NT2/D1 (cell line): ENCODE results near the gene OR8A1.

Experiments used
- DNase-seq: peaks from one replicate; pipeline ENCODE4 v3.0.0-alpha.2; 2011; ENCODE audit warnings: low read depth, low spot score
- H3K27me3 ChIP-seq: 2 replicates; pipeline ENCODE4 v1.6.0; 2011; ENCODE audit warnings: mild to moderate bottlenecking; ENCODE audit not compliant: insufficient read length, insufficient read depth
- H3K36me3 ChIP-seq: 2 replicates; pipeline ENCODE4 v1.6.1; 2011; ENCODE audit warnings: mild to moderate bottlenecking, low read length, mixed read lengths; ENCODE audit not compliant: insufficient read depth, insufficient read length
- H3K4me1 ChIP-seq: 2 replicates; pipeline ENCODE4 v1.5.1; 2011; ENCODE audit not compliant: insufficient read depth, insufficient read length
- H3K4me3 ChIP-seq: 2 replicates; pipeline ENCODE4 v1.5.1; 2011; ENCODE audit warnings: low read depth; ENCODE audit not compliant: insufficient read length
- H3K9ac ChIP-seq: 2 replicates; pipeline ENCODE4 v1.6.0; 2011; ENCODE audit warnings: low read depth; ENCODE audit not compliant: insufficient read length
- H3K9me3 ChIP-seq: 2 replicates; pipeline ENCODE4 v1.5.1; 2011; ENCODE audit warnings: mild to moderate bottlenecking, low read length; ENCODE audit not compliant: insufficient read depth
- SUZ12 ChIP-seq: IDR thresholded peaks from 2 replicates; pipeline ENCODE4 v1.6.1; 2011; ENCODE audit not compliant: insufficient read length, insufficient read depth; ENCODE audit errors: extremely low read depth
- YY1 ChIP-seq: IDR thresholded peaks from 2 replicates; pipeline ENCODE4 v1.6.1; 2011; ENCODE audit not compliant: insufficient read length, insufficient read depth
- ZNF274 ChIP-seq: IDR thresholded peaks from 2 replicates; pipeline ENCODE4 v1.6.1; 2011; ENCODE audit warnings: mild to moderate bottlenecking, low read depth, low read length

The OR8A1 gene

GRCh38 chr11:124578761-124579160 is 9.0 kb downstream of the OR8A1 start:
- no peak overlapping the region for H3K9ac ChIP-seq
- H3K4me3 ChIP-seq = no peak overlapping the region
- DNase-seq = no peak
- no peaks in the 10 kb centered on the region for H3K9me3 ChIP-seq
- H3K27me3 ChIP-seq = no peaks in the 10 kb centered on the region
- H3K4me1 ChIP-seq = no peaks in the 10 kb centered on the region
- no peak for TF ChIP-seq SUZ12
- TF ChIP-seq ZNF274 = no peak
- no peak for TF ChIP-seq YY1
- no peaks in the 10 kb centered on the region for H3K36me3 ChIP-seq

DNA sequence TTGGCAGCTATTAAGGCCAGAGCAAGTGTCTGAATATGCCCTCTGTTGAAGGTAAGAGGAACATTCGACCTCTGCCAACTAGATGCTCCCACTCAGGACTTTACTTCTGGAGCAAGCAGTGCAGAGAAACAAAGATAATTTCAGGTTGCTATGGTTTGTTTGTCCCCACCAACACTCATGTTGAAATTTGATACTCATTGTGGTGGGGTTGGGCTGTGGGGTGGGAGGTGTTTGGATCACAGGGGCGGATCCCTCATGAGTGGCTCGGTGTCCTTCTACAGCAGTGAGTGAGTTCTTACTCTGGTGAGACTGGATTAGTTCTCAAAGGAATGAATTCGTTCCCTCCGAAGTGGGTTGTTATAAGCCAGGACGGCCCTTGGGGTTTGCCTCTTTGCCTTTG is 12.0 kb downstream of the OR8A1 start:
- H3K9me3 ChIP-seq = no peaks in the 10 kb centered on the region
- no peak overlapping the region for H3K4me3 ChIP-seq
- no peaks in the 10 kb centered on the region for H3K36me3 ChIP-seq
- H3K9ac ChIP-seq = no peak overlapping the region
- no peaks in the 10 kb centered on the region for H3K27me3 ChIP-seq
- DNase-seq = no peak
- no peaks in the 10 kb centered on the region for H3K4me1 ChIP-seq
- no peak for TF ChIP-seq ZNF274
- no peak for TF ChIP-seq YY1
- no peak for TF ChIP-seq SUZ12

DNA sequence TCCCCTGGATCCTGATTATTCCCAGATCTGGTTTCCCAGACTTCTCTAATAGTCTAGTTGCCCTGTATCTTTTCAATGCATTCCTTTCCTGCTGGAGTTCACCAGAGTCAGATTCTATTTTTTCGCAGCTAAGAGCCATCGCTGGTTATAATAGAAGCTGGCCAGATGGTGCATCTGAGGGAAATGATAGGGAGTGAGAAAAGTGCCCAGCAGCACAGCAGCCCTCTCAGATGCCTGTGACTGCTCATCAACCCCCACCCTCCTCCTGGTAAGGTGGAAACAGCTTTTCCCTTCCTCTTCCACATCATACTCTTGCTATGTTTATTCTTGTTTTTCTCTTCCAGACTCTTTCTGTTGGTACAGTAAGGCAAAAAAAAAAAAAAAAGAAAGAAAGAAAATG is 12.8 kb downstream of the OR8A1 start:
- Histone ChIP-seq H3K4me3 (no peak overlapping the region), H3K9ac (no peak overlapping the region), H3K27me3 (no peaks in the 10 kb centered on the region), H3K9me3 (no peaks in the 10 kb centered on the region), H3K4me1 (no peaks in the 10 kb centered on the region), H3K36me3 (no peaks in the 10 kb centered on the region)
- DNase-seq = no peak
- TF ChIP-seq SUZ12 (no peak), YY1 (no peak), ZNF274 (no peak)

- TF ChIP-seq ZNF274 = no peak
- no peak for TF ChIP-seq SUZ12
- no peak for TF ChIP-seq YY1
- Histone ChIP-seq H3K4me3 (no peak overlapping the region), H3K9ac (no peak overlapping the region), H3K4me1 (no peaks in the 10 kb centered on the region), H3K27me3 (no peaks in the 10 kb centered on the region), H3K36me3 (no peaks in the 10 kb centered on the region), H3K9me3 (no peaks in the 10 kb centered on the region)
- no peak for DNase-seq
Observed at GRCh38 chr11:124583781-124584180, 14.0 kb downstream of the OR8A1 start.

DNA sequence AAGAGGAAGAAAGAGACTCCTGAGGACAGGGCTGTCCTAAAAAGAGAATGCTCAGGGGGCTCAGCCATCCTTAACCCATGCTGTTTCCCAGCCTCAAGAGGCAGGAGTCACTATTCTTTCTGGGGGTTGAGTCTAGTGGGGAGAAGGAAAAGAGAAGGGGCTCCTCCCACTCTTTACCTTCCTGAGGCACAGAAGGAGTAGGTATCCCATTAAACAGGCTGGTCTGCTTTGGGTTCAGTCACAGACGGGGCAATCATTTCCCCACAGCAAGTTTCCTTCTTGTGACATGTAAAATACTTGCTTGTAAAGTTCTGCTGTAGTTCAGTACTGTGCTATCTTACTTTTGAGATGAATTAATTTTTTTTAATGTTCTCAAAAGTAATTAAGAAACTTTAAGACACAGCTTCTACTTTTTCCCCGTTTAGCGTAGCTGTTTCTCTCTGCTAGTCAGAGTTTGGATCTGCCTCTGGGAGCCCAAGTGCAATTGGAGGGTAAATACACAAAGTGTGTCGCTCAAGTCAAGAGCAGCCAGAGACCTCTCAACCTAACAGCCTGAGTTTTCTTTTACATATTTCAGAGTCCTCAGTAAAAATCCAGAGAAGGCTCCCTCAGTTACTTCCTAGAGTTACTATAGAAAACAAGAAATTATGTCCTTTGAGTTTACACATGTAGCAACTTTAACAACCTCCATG is 15.0 kb downstream of the OR8A1 start:
- H3K9ac ChIP-seq = no peak overlapping the region
- H3K36me3 ChIP-seq = no peaks in the 10 kb centered on the region
- DNase-seq = no peak
- no peaks in the 10 kb centered on the region for H3K4me1 ChIP-seq
- no peaks in the 10 kb centered on the region for H3K27me3 ChIP-seq
- no peak overlapping the region for H3K4me3 ChIP-seq
- TF ChIP-seq ZNF274 = no peak
- TF ChIP-seq YY1 = no peak
- TF ChIP-seq SUZ12 = no peak
- H3K9me3 ChIP-seq = no peaks in the 10 kb centered on the region

- no peaks in the 10 kb centered on the region for H3K9me3 ChIP-seq
- TF ChIP-seq ZNF274 = no peak
- H3K27me3 ChIP-seq = no peaks in the 10 kb centered on the region
- H3K4me1 ChIP-seq = no peaks in the 10 kb centered on the region
- no peak overlapping the region for H3K9ac ChIP-seq
- H3K4me3 ChIP-seq = no peak overlapping the region
- peak; percentile 48 for DNase-seq
- no peaks in the 10 kb centered on the region for H3K36me3 ChIP-seq
Observed at GRCh38 chr11:124586238-124586860, 16.6 kb downstream of the OR8A1 start.

DNA sequence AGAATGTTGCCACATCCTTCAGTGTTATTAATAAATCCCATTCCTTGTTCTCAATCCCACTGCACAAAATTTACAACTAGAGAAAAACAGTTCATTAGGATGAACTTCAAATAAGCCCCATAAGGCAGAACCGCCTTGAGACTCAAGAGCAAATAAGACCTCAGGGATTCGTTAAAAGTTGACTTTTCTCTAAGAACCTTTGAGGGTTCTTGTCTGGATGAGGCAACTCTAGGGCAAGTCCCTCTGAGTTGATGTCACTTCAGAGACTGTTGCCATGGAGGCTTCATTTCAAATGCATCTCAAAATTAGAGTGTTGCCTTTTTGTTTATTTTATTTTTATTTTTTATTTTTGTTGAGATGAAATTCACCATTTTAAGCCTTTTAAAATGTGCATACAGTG is 21.6 kb downstream of the OR8A1 start:
- H3K4me1 ChIP-seq = no peaks in the 10 kb centered on the region
- no peaks in the 10 kb centered on the region for H3K36me3 ChIP-seq
- H3K4me3 ChIP-seq = no peak overlapping the region
- H3K9ac ChIP-seq = no peak overlapping the region
- H3K9me3 ChIP-seq = no peaks in the 10 kb centered on the region
- no peaks in the 10 kb centered on the region for H3K27me3 ChIP-seq
- no peak for TF ChIP-seq SUZ12
- TF ChIP-seq YY1 = no peak
- TF ChIP-seq ZNF274 = no peak
- no peak for DNase-seq

- Histone ChIP-seq H3K36me3 (no peaks in the 10 kb centered on the region), H3K9ac (no peak overlapping the region), H3K9me3 (no peaks in the 10 kb centered on the region), H3K4me3 (no peak overlapping the region), H3K4me1 (no peaks in the 10 kb centered on the region), H3K27me3 (no peaks in the 10 kb centered on the region)
- no peak for DNase-seq
- no peak for TF ChIP-seq YY1
- TF ChIP-seq ZNF274 = no peak
- no peak for TF ChIP-seq SUZ12
Observed at GRCh38 chr11:124592627-124593026, 22.8 kb downstream of the OR8A1 start.
